HL-60/S4 treated with retinoic acid at 250 ng/mL for 4 days and 3 days (cell line): Measurements from ENCODE around the gene CHST10.

ENCODE experiments used
- in situ Hi-C: fragments of 300-500 bp; cut with MboI; formaldehyde crosslinking; loops from 2 replicates; pipeline ENCODE4 v1.7.0; 2022; ENCODE audit warnings: low sequenced_read_pairs

CHST10 gene

GRCh38 chr2:100417711-100418124 lies 250 bp upstream of the CHST10 start:
- in situ Hi-C loops, result no loop called here

DNA sequence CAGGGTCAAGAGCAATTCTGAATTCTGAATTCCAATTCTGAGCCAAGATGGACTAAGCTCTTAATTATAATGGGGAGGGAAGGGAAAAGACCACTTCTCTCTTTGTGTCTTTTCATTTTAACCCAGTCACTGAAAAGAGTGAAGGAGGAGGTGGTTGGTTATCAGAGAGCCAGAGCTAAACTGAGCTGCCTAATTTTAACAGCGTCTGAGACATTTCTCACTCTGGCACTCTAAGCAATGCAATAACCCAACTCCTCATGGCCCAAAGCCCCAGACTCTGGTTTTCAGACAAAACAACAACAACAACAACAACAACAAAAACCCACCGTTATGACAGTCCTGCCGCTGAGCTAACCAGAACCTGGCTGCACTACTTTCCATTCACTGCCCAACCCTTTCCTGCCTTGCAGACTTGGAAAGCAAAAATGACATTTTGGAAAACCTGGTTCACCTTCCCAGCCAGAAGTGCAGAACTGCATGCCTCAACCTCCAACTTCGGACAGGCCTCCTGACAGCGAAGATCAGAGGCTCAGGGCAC lies 1.0 kb downstream of the CHST10 start:
- in situ Hi-C loops, result no loop called here

DNA sequence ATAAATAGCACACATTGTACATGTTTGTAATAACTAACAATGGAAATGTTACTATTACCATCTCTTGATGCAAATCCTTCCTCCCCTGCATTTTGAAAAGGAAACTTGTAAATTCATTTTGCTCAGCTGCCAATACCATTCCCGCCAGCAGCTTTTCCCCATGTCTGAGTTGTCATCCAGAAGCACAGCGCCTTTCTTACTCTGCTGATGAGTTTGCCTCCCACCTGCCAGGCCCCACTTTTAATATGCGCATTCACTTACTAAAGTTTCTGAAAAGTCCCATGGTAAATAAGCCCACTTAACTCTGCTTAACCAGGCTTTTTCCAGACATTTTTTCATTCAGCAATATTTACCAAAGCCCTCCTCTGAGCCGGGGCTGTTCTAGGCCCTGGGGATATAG lies 3.9 kb downstream of the CHST10 start:
- in situ Hi-C loops, result no loop called here

DNA sequence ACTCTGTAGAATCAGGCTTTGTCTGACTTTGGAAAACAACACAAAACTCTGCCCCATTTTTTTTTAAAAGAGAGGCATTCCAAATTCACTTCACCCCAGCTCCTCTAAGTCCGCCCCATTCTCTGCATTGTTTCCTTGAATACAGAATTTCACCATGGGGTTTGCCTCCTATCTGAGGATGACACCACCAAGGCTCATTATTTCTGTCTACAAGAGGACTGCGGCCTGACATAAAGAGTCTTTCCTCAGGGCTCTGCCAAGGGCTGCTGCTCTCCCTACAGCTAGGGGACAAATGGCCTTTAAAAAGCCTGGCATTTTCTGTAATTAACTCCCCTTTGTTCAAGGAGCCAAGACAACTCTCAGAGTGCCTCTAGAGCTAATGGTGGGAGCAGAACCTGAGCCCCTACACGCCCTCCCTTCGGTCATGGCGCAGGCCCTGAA lies 4.6 kb downstream of the CHST10 start:
- in situ Hi-C loops, result no loop called here

GRCh38 chr2:100412466-100412865 lies 5.0 kb downstream of the CHST10 start:
- in situ Hi-C loops, result no loop called here

DNA sequence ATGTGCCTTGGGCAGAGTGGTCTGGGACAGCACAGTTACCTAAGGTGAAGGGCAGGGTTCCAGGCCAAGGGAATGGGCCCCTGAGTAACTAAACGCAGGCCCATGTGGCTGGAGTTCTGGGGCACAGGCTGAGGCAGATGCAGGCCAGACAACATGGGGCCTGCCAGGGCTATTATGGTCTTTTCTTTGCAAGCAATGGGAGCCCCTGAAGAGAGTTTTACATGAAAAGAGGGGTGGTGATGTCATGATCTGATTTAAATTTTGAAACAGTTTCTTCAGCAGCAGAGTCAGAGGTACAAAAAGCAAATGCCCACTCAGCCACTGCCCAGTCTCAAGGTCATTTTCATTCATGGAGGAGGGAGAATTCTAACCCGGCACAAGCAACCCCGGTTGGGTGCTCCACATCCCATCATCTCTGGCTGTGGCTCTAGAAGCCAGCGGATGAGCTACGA lies 5.6 kb downstream of the CHST10 start:
- in situ Hi-C loops, result no loop called here

- in situ Hi-C loops, result no loop called here
These were observed 7.4 kb downstream of the CHST10 start for GRCh38 chr2:100409975-100410647.

DNA sequence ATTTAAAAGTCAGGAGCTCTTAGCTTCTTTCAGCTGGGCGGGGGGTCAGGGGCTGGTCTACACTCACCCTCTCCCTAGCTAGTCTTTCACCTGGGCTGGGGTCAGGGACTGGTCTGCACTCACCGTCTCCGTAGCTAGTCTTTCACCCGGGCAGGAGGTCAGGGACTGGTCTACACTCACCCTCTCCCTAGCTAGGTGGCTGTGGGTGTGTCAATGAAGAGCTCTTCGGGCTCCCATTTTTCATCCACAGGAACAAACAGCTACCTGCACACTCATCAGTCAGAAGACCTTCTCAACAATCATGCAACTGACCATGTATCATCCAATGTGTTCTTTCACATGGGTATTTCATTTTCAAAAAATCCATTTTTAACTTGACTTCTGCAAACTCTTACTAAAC lies 8.0 kb downstream of the CHST10 start:
- in situ Hi-C loops, result no loop called here

- in situ Hi-C loops, result no loop called here
These were observed 8.5 kb downstream of the CHST10 start for GRCh38 chr2:100408941-100409340.

DNA sequence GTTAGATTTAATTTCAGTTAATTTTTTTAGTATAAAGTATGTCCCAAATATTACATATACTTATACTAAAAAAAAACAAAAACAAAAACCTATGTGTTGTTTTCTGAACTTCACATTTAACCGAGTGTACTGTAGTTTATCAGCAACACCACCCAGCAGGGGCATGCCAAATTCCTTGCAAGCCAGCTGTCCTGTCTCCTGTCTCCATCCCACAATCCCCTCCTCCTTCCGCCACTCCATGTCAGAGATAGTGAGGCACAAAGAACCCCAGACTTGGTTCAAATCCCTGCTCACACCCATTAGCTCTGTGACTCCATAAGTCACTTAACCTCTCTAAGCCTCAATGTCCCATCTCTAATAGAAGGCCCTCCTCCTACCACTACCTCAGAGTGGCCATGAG lies 9.4 kb downstream of the CHST10 start:
- in situ Hi-C loops, result no loop called here

DNA sequence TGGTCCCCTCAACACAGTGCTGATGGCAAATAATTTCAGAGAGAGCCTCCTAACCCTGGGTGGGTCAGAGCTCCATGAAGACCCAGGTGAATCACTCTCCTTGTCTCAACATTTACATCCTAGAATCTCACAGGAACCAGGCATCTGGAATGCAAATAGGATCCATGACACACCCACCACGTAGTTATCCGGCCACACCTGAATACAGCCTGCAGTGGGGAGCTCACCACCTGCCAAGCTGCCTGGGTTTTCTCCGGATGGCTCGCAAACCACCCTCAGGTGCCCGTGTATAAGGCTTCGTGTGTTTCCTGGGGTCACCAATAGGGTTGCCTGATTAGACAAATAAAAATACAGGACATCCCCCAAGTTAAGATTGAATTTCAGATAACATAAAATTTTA lies 9.9 kb downstream of the CHST10 start:
- in situ Hi-C loops, result no loop called here

GRCh38 chr2:100407073-100407472 lies 10.4 kb downstream of the CHST10 start:
- in situ Hi-C loops, result no loop called here

GRCh38 chr2:100406120-100406508 lies 11.4 kb downstream of the CHST10 start:
- in situ Hi-C loops, result no loop called here

DNA sequence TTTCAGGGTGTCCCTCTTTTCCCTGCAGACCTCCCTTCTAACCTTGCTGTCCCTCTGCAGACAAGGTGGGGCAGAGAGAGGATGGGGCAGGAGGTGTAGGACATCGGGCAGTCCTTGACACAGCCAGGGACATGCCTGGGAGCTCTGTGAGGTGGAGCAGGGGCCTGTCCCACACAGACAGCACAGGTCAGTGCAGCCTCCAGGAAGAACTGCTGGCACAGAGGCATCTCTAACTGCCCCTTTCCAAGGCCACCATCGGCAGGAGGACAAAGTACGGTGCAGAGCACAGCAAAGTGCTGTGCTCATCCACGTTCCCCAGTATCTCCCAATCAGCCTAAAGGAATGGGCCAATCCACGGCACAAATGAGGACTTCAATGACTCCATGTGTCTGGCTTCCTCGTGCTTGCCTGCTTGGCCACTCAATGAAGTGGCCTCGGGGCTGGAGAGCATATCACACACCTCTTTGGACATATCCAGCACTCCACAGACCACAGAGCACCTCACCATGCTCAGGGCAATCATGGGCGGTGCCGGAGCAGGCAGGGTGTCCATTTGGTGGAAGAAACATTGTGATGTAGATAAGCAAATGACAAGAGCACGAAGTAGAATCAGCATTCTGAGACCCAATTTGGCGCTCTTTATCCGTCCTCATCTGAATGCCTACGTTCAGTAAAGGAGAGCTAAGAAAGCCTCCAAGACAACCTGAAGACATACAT lies 11.9 kb downstream of the CHST10 start:
- in situ Hi-C loops, result no loop called here

DNA sequence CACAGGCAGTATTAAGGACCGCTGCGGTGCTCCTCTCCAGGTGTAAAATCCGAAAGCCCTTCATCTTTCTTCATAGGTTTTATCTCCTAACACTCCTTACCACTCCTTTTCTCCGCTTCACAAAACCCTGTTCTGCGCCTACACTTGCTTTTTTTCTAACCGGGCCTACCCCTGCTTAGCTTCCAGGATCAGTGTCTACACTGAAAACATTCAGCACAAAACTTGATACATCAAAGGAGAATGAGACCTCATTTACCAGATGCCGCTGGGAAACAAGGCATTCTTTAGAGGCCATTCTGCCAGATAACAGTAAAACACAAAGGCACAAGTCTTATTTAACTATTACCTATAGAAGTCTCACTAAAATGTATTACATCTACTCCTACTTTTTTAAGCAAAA lies 13.1 kb downstream of the CHST10 start:
- in situ Hi-C loops, result no loop called here

DNA sequence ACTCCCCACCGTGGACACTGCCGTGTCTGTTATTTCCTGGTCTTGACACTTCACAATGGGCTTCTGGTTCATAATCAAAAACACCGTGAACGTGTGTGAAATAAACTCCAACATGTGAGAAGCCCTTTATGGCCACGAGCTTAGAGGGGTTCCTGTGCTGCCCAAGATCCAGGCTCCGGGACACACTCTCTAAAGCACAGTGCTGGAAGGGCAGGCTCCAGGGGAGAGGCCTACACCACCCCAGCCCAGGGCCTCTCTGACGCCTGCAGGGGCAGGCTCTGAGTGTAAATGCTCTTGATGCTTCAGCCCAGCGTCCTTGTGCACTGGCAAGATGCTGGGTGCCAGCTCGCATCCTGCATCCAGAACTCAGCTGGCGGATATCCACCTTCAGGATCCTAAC lies 13.7 kb downstream of the CHST10 start:
- in situ Hi-C loops, result no loop called here

DNA sequence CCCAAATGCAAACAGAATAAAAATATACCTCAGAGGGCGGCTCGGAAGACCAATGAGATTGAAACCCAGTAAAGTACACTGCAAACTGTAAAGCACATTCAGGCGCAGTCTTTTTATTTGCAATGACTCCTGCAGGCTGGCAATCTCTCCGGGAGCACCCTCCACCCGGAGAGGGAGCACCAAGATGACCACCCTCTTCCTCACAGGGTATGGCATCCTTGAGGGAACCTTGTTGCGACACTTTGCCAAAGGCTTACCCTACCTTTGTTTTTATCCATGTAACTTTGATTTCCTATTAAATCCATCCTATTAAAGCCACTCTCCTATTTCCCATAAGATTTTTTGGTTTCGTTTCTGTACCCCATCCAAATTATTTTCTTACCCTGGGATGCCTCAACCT lies 16.2 kb downstream of the CHST10 start:
- in situ Hi-C loops, result no loop called here

DNA sequence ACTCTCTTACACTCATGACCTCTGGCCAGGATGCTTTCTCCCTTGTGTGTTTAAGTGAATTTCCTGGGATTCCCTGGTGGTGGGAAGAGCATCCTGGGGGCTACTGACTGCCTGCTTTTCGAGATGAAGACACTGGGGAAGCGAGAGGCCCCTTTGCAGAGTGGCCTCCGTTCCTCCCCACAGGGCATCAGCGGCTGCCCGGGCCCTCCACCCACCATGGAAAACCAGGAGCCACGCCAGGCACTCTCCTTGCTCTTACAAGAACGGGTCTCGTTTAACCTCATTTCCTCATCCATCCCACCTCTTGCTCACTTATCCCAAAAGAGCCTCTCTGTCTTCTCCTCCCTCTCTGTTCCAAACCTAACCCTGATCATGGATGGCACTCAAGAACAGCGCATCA lies 17.8 kb downstream of the CHST10 start:
- in situ Hi-C loops, result loop anchor here (25.0 kb wide), 1 partner anchor 837 kb away; no protein-coding TSS in a partner anchor

DNA sequence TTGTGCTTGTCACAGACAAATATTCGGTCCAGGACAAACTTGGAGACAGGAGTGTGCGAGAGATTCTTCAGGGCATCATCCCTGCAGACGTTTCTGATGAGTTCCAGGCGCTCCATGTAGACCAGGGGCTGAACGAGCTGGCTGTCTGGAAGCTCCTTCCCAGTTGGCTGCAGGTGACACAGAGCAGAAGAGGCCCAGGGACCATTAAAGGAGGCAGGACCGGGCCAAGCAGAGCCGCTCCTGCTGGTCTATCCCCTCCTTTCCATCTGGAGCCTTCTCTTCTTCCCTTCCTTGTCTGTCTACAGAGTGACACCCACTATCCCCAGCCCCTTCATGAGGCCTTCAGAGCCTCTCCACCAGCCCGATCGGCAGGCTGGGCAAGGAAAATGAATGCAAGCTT lies 19.5 kb downstream of the CHST10 start:
- in situ Hi-C loops, result loop anchor here (25.0 kb wide), 1 partner anchor 836 kb away; no protein-coding TSS in a partner anchor

- in situ Hi-C loops, result loop anchor here (25.0 kb wide), 1 partner anchor 835 kb away; no protein-coding TSS in a partner anchor
These were observed 20.2 kb downstream of the CHST10 start for GRCh38 chr2:100397118-100397860.

- in situ Hi-C loops, result loop anchor here (25.0 kb wide), 1 partner anchor 834 kb away; no protein-coding TSS in a partner anchor
These were observed 21.0 kb downstream of the CHST10 start for GRCh38 chr2:100396483-100396882.
